HCT116 (cell line): ENCODE results near the gene ZEB2.

Source experiments
- CTCF ChIP-seq, 3 experiments: fragments of 200-600 bp in 1 of 3; sonication (generic) in 1 of 3; IDR thresholded peaks in 2 of 3; conservative IDR thresholded peaks in 1 of 3; 2 replicates each; pipeline ENCODE4 v1.5.1; 2012 to 2017; ENCODE audit warnings: low read depth in 2 of 3, low read length in 2 of 3, antibody characterized with exemption in 1 of 3, borderline replicate concordance in 1 of 3, control low read depth in 1 of 3, mild to moderate bottlenecking in 1 of 3, mixed read lengths in 1 of 3, mixed run types in 1 of 3, moderate library complexity in 1 of 3; ENCODE audit not compliant: insufficient read depth in 1 of 3
- EGR1 ChIP-seq: IDR thresholded peaks from 2 replicates; pipeline ENCODE4 v1.6.1; 2012; ENCODE audit warnings: low read depth
- EZH2 ChIP-seq: fragments of 200-600 bp; sonication (generic); IDR thresholded peaks from 2 replicates; pipeline ENCODE4 v1.6.1; 2017; ENCODE audit warnings: antibody characterized with exemption, mixed run types
- EZH2phosphoT487 ChIP-seq: fragments of 200-600 bp; IDR thresholded peaks from 2 replicates; pipeline ENCODE4 v1.6.1; 2018; ENCODE audit warnings: antibody characterized with exemption, borderline replicate concordance
- JUND ChIP-seq: IDR thresholded peaks from 2 replicates; pipeline ENCODE4 v1.6.1; 2012
- POLR2A ChIP-seq: IDR thresholded peaks from 2 replicates; pipeline ENCODE4 v1.7.0; 2011; ENCODE audit warnings: borderline replicate concordance; ENCODE audit not compliant: insufficient read depth, insufficient read length; ENCODE audit errors: extremely low read depth
- POLR2AphosphoS5 ChIP-seq: IDR thresholded peaks from 2 replicates; pipeline ENCODE4 v1.6.1; 2011; ENCODE audit warnings: mild to moderate bottlenecking, low read depth, low read length, moderate library complexity
- REST ChIP-seq: IDR thresholded peaks from 2 replicates; pipeline ENCODE4 v1.6.1; 2012; ENCODE audit warnings: low read depth
- TCF7L2 ChIP-seq: IDR thresholded peaks from 2 replicates; pipeline ENCODE4 v1.7.0; 2011; ENCODE audit warnings: borderline replicate concordance, inconsistent platforms; ENCODE audit not compliant: insufficient read depth, insufficient read length; ENCODE audit errors: extremely low read depth
- YY1 ChIP-seq: IDR thresholded peaks from 2 replicates; pipeline ENCODE4 v1.6.1; 2011; ENCODE audit warnings: low read length, low read depth, moderate library complexity, mild to moderate bottlenecking; ENCODE audit not compliant: insufficient replicate concordance; ENCODE audit errors: extremely low read depth
- ZFX ChIP-seq: fragments of 450-650 bp; IDR thresholded peaks from 2 replicates; pipeline ENCODE4 v1.6.1; 2017
- ZNF274 ChIP-seq: fragments of 200-500 bp; sonication (Bioruptor generic); IDR thresholded peaks from 2 replicates; pipeline ENCODE4 v1.6.1; 2014; ENCODE audit warnings: mild to moderate bottlenecking, low read depth, low read length, inconsistent platforms

GRCh38 chr2:144443837-144444817, 75.8 kb downstream of the ZEB2 start:
- TF ChIP-seq POLR2AphosphoS5: no peak
- TF ChIP-seq JUND: no peak
- TF ChIP-seq ZNF274: no peak
- no peak for TF ChIP-seq CTCF (IDR thresholded peaks at IDR 0.05 in 2 of 3, conservative IDR thresholded peaks at IDR 0.05 in 1 of 3; ENCODE audit: borderline replicate concordance in 1 of 3, insufficient read depth in 1 of 3, low read depth in 2 of 3, low read length in 2 of 3)
- no peak for TF ChIP-seq EZH2phosphoT487
- no peak for TF ChIP-seq EZH2
- no peak for TF ChIP-seq TCF7L2
- TF ChIP-seq REST: no peak
- no peak for TF ChIP-seq YY1
- no peak for TF ChIP-seq EGR1
- no peak for TF ChIP-seq ZFX
- TF ChIP-seq POLR2A: no peak
